HG02852 (cell line): ENCODE measurements around the gene GNAS-AS1.

ENCODE experiments used
- ATAC-seq: cut with Tn5 transposase; IDR thresholded peaks from one replicate; pipeline ENCODE4 v1.9.1; 2021; ENCODE audit warnings: mild to moderate bottlenecking, moderate library complexity; ENCODE audit not compliant: unreplicated experiment

The GNAS-AS1 gene

DNA sequence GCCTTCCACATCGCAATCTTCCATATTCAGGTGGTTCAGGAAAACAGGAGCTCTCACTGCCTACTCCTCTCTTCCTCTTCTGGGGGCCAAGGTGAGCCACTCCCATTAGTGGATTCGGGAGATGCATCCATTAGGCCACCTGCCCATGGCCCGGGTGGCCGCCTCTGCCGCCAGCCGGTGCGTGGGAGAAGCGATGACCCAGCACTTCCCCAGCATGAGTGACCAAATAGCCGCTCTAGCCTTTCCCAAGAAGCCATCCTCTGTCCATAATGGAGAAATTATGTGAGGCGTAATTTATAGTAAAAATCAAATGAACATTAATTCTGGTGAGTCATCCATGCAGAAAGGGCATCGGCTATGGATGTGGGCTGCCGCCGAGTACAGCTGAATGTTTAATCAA is 39.4 kb downstream of the GNAS-AS1 start:
- ATAC-seq, result no peak

DNA sequence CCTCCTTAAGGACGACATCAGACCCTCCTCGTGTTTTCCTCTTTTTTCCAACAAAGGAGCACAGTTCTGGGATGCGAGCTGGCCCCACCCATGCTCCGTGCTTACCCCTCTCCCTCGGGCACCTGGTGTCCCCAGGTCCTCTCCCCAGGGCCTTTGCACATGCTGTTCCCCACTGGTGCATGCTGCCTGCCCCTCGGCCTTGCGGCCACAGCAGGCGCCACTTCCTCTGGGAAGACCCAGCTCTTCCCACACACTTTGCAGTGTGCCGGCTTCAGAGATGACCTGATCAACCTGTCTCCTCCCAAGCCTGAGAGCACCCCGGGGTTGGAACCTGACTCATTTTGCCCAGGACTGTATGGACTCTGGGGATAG is 39.8 kb downstream of the GNAS-AS1 start:
- ATAC-seq, result no peak

DNA sequence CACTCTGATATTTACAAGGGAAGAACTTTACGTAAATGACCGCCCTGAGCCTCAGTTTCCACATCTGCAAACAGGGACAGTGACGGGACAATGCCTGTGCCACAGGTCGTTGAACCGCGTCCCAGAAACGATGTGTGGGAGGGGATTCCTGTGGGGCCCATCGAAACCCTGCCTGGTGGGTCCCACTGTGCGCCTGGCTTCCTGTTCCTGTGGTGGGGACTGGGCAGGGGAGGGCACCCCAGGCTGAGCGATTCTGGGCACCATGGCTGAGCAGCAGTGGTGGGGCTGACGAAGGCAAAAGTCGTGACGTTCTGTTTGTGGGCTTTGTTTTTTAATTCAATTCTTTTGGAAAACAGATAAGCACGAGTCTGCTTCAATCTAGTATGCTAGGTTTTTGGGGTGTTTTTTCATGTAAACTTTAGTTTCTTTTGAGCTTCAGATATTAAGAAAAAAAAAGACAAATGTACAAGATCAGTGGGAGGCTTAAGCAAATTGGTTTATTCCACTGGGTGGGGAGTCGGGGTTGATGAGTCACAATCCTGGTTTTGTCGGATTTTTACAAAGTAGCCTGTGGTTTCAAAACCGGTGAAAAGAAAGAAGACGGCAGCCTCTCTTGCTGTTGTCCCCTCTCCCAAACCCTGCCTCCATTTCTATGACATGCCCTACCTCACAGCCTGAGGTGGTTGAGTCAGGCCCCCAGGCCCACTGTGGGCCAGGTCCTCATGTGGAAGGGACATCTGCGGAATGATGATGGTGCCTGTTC is 40.4 kb downstream of the GNAS-AS1 start:
- no peak for ATAC-seq

DNA sequence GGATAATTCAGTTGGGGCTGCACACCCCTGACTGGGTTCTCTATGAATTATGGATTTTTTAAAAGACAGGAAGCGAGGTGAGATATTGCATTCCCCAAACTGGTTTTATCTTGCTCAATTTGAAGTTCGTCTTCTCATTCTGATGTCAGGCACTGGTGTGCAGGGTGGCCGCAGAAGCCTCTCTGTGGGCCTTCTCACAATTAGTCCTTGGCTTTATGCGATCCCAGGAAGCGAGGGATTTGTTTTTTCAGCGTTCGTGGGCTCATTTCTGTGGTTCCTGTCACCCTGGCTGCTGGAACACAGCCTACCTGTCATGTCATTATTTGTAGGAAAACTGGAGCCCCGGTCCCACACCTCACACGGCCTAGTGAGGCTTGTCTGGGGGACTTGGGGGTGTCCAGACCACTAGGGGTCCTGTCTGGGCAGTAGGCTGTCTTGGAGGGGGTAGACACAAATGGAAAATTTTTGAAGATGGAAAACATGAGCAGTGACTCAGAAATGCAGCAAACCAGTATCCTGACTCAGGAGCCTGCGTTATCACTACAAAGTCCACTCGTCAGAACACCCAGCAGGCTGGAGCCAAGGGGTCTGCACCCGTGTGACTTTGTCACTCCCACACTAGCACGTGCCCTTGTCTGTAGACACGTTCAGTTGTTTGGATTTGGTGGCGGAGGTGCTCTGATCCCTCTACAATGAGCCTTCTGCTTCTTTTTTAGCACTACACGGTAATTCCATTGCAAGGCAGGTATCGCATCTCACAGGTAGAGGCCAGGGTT is 42.2 kb downstream of the GNAS-AS1 start:
- ATAC-seq, result no peak

DNA sequence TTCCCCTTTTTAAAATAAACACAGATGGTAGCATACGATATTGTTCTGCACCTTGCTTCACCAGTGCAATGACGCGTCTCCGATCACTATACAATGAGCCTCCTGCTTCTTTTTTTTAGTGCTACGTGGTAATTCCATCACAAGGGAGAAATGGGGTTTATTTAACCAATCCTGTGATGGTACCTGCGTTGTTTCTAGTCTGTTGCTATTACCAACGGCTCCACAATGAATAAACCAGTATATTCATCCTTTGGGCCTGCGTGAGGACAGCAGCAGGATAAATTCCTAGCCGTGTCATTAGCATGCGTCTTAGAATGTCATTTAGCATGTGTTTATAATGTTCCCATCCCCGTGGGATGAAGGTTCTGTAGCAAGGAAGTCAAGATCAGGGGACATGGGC is 42.9 kb downstream of the GNAS-AS1 start:
- ATAC-seq, result no peak

DNA sequence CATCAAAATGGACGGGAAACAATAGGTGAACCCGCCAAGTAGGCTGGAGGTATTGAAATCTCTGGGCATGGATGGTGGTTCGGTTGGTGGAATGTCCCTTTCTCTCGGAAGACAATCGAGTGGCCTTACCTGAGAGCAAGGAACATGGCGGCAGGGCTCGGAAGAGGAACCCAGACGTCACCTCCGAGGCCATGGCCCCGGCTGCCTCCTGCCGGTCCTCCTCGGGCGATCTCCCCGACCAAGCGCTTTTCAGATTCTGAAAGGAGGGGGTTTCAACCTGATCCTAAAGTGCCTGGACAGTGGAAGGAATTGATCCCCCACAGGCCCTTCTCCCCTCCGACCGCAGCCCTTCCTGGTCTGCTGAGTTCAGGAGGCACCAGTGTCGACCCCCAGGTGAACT is 47.2 kb downstream of the GNAS-AS1 start:
- no peak for ATAC-seq

DNA sequence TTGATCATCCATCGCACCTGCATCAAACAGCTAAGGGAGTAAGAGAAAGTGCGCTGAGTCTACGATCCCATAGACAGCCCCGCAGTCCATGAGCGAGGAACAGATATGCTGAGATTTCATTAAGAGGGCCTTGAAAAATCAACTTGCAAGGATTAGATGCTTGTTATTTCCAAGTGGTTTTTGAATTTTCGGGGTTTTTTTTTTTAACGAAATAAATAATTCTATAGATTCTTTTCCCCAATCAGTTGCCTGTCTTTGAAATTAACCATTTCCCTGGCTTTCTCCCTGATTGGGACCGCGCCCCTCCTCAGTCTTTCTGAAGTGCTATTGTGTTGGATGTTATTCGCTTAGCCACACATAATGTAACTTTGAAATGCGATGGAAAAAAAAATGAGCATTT is 48.6 kb downstream of the GNAS-AS1 start:
- ATAC-seq, result no peak

DNA sequence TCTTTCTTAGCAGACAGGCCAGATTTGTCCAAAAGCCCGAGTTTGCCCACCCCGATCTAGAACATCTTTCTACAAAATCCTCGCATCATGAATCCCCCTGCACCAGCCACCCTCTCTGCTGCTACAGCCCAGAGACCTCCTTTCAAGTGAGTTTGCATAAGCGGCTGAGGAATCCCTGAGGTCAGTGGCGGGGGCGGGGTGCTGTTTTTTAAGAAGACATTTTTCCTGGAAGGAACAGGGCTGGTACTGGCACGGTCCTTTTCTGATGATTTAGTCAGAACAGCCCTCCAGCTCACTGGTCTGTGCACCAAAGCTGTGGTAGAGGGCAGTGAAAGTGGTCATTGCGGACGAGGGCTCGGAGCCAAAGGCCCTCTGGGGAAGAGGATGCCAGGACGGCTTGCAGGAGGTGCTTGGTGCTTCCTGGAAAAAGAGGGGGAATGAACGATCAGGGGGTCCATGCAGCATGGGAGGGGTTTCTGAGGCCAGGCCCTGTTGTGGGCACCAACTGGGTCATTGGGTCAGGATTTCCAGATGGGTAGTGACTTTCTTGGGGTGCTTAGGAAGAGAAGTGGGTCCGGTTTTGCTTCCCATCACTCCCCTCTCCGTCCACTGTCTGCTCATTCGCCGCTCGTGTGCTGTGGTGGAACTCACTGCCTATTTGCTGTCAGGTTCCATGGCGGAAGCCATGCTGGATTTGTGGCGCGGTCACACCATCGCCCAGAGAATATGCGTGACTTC is 50.4 kb downstream of the GNAS-AS1 start:
- ATAC-seq, result no peak

DNA sequence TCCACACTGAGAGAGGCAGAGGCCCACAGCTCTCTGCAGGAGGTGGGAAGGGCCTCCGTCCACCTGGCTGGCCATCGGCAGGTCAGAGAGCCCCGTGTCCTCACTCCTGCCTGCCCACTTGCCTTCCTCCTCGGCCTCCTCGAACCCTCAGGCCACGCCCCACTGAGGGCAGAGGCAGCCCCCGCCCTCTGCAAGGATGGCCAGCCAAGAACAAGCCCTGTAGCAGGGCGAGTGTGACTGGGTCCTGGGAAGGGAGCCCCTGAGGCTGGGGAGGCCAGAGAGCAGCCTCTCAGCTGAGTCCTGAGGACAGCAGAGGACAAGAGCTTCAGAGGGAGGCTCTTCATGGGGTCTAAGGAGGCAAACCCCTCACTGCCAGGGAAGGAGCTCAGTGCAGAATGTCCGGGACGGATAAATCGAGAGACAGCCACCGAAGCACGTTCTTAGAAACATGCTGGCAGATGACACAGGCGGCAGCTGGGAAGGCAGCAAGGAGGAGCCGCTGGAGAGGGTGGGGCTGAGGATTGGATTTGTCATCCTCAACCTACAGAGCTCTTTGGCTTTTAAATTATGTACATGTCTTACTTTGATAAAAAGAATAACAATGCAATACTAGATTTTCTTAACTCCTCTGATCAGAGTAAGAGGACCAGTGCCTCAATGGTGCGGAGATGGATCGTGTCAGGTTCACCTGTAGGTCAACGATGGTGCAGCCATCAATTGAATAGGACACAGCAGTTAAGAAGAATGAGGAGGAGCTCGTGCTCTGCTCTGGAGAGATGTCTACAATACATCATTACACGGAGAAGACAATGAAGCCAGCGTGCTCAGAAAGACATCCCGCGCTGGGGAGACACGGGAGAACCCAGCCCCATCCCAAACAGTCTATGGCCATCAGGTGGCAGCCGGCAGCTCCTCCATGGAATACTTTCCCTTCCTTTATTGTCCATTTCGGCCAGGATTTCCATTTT is 53.0 kb downstream of the GNAS-AS1 start:
- no peak for ATAC-seq

DNA sequence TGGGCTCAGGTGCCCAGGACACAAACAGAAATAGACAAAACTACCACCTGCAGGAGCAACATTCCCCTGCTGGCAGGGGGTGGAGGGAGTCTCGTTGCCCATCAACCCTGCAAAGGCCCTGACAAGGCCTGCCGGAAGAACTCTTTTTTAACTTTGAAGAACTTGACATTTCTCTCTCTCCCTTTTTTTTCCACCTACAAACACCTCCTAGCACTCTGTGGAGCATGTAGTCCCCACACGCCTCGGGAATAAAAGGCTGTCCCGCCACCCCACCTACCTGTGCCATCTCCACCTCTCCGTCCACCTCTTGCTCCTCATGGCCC is 54.8 kb downstream of the GNAS-AS1 start:
- ATAC-seq, result no peak

DNA sequence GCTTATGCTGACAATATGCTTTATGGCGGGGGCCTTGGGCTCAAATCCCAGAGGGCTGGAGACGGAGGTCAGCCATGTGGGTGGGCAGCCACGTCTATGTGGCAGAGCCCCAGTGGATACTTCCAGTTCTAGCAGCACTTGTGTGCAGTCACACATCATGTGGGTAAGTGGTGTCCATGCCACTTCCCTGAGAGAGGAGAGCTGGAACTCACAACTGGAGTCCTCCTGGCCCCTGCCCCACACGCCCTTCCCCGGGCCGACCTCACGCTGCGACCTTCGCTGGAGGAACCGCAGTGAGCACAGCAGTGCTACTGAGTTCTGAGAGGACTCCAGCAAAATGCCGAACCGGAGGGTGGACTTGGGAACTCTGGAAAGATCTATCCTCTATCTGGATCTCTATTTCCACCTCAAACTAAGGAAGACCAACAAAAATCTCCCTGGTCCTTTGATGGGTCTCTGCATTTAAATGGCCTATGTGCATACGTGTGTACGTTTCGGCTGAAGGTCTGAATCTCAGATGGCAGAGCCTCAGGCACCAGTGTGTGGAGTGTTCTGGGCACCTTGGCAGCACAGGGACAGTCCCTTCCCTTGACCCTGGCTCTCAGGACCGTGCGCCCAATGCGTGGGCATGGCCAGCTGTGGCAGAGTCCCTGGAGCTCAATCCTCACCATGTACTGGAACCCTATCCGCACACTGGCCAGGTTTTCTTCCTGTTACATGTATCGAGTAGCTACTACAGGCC is 55.4 kb downstream of the GNAS-AS1 start:
- ATAC-seq, result no peak

DNA sequence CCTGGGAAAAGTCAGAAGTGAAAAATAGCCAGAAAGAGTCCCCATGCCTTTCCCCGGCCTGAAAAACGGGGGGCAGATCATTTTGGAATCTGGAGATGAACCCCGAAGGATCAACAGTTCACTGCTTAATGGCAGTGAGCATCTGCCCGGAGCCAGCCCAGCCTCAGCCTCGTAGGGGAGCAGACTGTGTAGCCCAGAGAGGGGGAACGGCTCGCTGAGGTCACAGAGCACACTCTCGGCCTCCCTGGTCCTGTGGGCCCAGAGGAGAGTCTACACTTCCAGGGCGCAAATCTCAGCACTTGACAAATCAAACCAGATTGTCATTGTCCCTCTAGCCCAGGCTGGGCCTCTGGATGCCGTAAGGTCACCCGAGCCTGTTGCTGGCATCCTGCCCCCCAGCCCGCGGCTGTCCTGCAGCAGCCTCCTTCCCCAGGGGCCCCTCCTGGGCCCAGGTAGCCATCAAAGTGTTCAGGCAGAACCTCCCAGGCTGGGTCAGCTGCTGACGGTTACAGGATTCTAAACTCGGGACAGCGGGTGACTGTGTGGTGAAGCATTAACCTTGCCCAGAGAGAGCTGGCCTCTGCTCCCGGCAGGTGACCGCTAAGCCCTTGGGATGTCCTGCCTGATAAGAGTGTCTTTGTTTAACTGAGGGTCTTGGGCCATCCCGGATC is 56.1 kb downstream of the GNAS-AS1 start:
- no peak for ATAC-seq

DNA sequence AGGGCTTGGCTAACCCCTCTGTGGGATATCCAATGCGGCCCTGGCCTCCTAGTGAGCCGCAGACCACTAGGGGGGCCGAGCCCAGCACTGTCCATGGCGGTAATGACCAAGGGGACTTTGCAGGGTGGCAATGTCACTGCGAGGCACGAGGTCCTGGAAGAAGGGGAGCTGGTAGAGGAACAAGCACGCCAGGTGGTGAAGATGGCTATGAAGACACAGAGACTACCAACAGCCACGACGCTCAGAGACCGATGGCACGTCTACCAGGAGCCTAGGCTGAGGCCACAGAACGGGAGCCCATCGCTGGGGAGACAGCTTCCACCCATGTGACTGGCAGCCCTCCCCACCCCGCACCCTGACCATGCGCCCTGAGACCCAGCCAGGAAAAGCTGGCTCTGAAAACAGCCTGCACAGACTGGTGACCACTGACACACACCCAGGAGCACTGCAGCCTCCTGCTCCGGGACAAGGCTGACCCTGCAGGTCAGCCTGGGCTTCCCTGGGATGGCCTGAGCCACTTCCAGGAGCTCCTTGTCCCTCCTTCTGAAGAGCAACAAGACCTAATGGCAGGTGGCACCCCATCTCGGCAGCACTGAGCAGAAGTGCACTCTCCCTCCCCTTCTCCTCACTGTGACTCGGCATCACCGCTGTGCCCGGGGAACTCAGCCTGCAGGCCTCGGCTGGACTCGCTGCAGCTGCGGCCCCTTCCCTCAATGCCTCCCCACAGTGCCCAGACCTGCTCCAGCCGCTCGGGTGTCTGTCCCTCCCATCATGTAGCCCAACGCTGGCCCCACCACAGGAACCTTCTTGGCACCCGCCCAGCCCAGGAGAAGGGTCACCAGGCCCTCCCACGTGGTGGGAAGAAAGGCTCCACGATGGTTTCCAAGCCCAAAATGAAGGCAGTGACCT is 56.9 kb downstream of the GNAS-AS1 start:
- ATAC-seq, result no peak

DNA sequence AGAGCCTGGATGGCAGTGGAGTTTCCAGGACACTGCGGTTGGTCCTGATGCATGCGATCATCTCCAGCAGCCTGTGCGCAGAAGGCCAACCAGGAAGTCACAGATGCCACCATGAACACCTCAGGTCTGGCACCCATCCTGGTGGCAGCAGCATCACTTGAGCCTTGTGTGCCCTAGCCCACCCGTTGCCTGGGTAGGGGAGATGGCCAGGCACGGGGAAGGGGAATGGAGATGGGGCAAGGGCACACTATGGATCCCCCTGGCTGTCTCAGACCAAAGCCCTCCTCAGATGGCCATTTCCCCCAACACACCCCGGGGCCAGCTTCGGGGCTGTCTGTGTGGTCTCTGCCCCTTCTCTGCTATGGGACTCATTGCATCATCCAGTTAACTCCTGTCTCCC is 58.3 kb downstream of the GNAS-AS1 start:
- no peak for ATAC-seq

DNA sequence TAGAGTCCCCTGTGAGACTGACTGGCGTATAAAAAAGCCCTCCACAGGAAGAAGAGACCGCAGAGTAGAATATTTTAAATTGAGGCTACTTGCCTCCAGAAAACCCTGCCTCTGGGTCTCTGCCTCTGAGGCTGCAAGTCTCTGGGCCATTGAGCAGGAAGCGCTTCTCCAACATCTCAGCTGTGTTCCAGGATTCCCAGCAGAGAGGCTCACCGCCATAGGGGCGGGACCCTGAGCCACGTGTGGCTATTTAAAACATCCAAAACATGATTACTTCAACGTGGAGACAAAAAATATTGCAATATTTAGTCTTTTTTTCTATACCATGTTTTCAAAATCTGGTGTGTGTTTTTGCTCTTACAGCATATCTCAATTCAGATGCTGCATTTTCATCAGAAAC is 59.4 kb downstream of the GNAS-AS1 start:
- no peak for ATAC-seq

DNA sequence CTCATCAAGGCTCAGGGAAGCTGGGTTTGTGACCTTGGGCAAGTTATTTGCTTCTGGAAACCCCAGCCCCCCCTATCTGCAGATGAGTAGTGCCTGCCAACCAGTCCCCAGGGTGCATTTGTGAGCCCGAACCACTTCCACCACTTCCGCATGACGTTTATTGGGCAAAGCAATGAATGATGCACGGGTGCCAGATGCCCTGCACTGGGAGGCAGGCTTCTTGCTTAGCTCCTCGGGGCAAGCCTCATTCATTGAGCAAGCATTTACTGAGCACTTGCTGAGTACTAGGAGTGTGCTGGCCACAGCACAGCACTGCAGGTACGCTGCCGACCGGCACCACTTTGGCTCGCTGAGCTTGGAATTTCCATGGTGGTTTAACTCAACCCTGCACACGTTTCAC is 60.2 kb downstream of the GNAS-AS1 start:
- no peak for ATAC-seq

DNA sequence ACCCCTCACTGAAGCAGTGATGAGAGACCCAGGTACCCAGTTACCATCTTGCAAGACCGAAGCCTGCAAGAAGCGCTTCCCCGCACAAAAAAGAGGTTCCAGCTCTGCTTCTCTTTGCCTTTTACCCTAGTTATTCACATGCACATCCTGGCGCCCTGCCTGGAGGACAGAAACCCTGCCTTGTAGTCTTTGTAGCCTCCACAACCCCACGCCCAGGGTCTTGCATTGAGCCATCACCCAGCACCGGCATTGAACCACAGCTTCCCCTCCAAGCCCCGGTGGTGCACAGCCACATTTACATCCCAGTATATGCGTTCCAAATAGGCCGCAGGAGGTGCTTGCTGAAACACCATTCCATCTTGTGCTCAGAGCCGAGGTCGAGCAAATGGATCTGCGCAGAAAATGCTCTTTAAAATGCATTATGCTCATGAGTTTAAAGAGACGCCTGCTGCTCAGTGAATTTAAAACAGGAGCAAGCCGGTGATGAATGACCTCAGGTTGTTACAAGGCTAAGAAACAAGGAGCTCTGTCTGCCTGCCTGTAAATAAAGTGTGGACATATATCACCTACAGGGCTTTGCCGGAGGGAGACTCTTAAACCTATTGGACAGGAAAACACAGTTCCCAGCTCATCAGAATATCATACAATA is 61.7 kb downstream of the GNAS-AS1 start:
- ATAC-seq, result no peak
